Head of caudate nucleus (tissue), 42 donors: Measurements from ENCODE around the gene ACTRT2.

Source experiments
- DNase-seq, 42 donors: peaks; one replicate each; pipeline versions ENCODE4 v3.0.0 to v3.0.0-alpha.2; 2020 to 2021; ENCODE audit warnings: mixed read lengths in 7 of 42
- intact Hi-C: fragments of 100-400 bp; cut with DNase I; formaldehyde crosslinking; loops from one replicate; pipeline ENCODE4 v1.15.0; 2022

The ACTRT2 gene

GRCh38 chr1:3036447-3037280, 15.4 kb downstream of the ACTRT2 start:
- intact Hi-C loops: no loop called here
- peak in 6 of 42 donors; percentile 3 to 14 (median 12) for DNase-seq

- intact Hi-C loops: no loop called here
- DNase-seq: peak in 7 of 42 donors; percentile 0 to 15 (median 4)
Observed at GRCh38 chr1:3037281-3038040, 16.2 kb downstream of the ACTRT2 start.

GRCh38 chr1:3038113-3038551, 16.9 kb downstream of the ACTRT2 start:
- peak in 8 of 42 donors; percentile 0 to 19 (median 8) for DNase-seq
- intact Hi-C loops: no loop called here

- peak in 8 of 42 donors; percentile 5 to 36 (median 11) for DNase-seq
- intact Hi-C loops: no loop called here
Observed at GRCh38 chr1:3038571-3039181, 17.4 kb downstream of the ACTRT2 start.

GRCh38 chr1:3040004-3040403, 18.7 kb downstream of the ACTRT2 start:
- intact Hi-C loops: no loop called here
- DNase-seq: peak in 2 of 42 donors; percentile 2 to 6

GRCh38 chr1:3042481-3042880, 21.2 kb downstream of the ACTRT2 start:
- intact Hi-C loops: no loop called here
- DNase-seq: peak in 2 of 42 donors; percentile 10 to 24

- intact Hi-C loops: no loop called here
- DNase-seq: peak in 6 of 42 donors; percentile 5 to 30 (median 12)
Observed at GRCh38 chr1:3049164-3049563, 27.9 kb downstream of the ACTRT2 start.

GRCh38 chr1:3049905-3050304, 28.6 kb downstream of the ACTRT2 start:
- intact Hi-C loops: no loop called here
- peak in 8 of 42 donors; percentile 4 to 19 (median 11) for DNase-seq

- intact Hi-C loops: no loop called here
Observed at GRCh38 chr1:3050603-3051002, 29.3 kb downstream of the ACTRT2 start.

GRCh38 chr1:3051270-3052268, 30.3 kb downstream of the ACTRT2 start:
- intact Hi-C loops: no loop called here
- peak in 3 of 42 donors; percentile 1 to 7 (median 7) for DNase-seq

More at GRCh38 chr1:3050603-3051002, 29.3 kb downstream of the ACTRT2 start:
- peak in 3 of 42 donors; percentile 0 to 2 (median 2) for DNase-seq

GRCh38 chr1:3052501-3052900, 31.2 kb downstream of the ACTRT2 start:
- DNase-seq: peak in 5 of 42 donors; percentile 0 to 13 (median 7)
- intact Hi-C loops: no loop called here

- intact Hi-C loops: no loop called here
- peak in 5 of 42 donors; percentile 2 to 12 (median 3) for DNase-seq
Observed at GRCh38 chr1:3053366-3053980, 32.2 kb downstream of the ACTRT2 start.

GRCh38 chr1:3053986-3054385, 32.7 kb downstream of the ACTRT2 start:
- intact Hi-C loops: no loop called here
- DNase-seq: peak in 5 of 42 donors; percentile 0 to 18 (median 3)

- intact Hi-C loops: no loop called here
Observed at GRCh38 chr1:3054474-3054873, 33.2 kb downstream of the ACTRT2 start.

GRCh38 chr1:3055051-3055450, 33.8 kb downstream of the ACTRT2 start:
- intact Hi-C loops: no loop called here
- DNase-seq: peak in 8 of 42 donors; percentile 0 to 17 (median 10)

More at GRCh38 chr1:3054474-3054873, 33.2 kb downstream of the ACTRT2 start:
- peak in 10 of 42 donors; percentile 0 to 27 (median 7) for DNase-seq

- intact Hi-C loops: no loop called here
- peak in 7 of 42 donors; percentile 1 to 10 (median 3) for DNase-seq
Observed at GRCh38 chr1:3056641-3057040, 35.4 kb downstream of the ACTRT2 start.

GRCh38 chr1:3058263-3059030, 37.2 kb downstream of the ACTRT2 start:
- DNase-seq: peak in 8 of 42 donors; percentile 0 to 19 (median 8)
- intact Hi-C loops: no loop called here
